GM18517 (cell line): ENCODE data around the gene ANO5.
"Not testable (repeated sequence)": the region's sequence is repeated elsewhere in the genome, so short reads cannot be mapped to it uniquely, and the experiment has no call there.

Experiments
- ATAC-seq: cut with Tn5 transposase; IDR thresholded peaks from one replicate; pipeline ENCODE4 v1.9.1; 2021; ENCODE audit warnings: mild to moderate bottlenecking, moderate library complexity; ENCODE audit not compliant: unreplicated experiment

The ANO5 gene

DNA sequence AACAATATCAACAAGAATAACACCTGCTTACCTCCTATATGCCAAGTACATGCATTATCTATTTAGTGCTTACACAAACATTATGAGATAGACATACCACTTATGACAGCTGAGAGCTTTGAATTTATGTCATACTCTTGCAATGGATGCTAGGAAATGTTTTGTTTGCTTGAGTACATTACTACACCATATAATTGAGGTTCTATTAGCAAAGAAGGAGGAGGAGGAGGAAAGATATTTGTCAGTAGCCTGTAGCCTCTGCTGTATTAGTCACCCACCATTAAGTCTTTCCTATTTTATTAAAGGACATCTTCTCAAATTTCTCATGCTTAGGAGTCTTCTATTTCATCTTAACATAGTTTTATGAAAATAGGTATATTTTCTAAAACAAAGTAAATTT is 6.4 kb downstream of the ANO5 start:
- no peak for ATAC-seq

GRCh38 chr11:22203281-22203680 is 10.4 kb downstream of the ANO5 start:
- ATAC-seq: peak; percentile 93

DNA sequence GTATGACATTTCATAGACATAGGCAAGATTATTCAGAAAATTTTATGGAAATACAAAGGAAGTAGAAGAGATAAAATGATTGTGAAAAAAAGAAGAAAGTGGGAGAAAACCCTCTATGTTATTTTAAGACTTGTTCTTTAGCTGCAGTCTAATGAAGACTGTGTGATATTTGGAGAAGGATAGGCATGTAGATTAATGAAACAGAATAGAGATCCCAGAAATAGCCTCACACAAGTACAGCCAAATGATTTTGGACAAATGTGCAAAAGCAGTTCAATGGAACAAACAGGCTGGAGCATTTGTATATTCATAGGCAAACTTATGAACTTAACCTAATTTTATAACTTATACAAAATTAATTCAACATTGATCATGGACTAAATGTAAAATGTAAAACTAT is 14.3 kb downstream of the ANO5 start:
- no peak for ATAC-seq

DNA sequence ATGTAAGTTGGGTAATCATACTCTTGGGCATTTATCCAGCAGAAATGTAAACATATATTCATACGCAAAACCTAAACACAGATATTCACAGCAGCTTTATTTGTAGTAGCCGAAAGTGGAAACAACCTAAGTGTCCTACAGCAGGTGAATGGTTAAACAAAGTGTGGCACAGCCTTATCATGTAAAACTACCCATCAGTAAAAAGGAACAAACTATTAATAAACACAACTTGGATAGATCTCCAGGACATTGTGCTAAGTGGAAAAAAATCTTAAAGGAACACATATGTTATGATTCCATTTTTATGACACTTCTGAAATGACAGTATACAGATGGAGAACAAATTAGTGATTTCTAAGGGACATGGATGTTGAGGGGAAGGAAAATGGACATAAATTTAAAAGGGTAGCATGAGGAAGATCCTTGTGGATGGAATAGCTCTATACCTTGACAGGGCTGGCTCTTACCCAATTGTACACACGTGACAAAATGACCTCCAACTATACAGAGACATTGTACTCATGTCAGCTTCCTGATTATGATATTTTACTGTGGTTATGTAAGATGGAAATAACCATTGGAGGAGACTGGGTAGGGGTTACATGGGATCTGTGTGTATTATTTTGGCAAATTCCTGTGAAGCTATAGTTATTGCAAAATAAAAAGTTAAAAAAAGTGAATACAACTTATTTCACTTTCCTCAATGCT is 15.4 kb downstream of the ANO5 start:
- ATAC-seq: no peak

GRCh38 chr11:22216940-22217339 is 24.1 kb downstream of the ANO5 start:
- ATAC-seq: no peak

DNA sequence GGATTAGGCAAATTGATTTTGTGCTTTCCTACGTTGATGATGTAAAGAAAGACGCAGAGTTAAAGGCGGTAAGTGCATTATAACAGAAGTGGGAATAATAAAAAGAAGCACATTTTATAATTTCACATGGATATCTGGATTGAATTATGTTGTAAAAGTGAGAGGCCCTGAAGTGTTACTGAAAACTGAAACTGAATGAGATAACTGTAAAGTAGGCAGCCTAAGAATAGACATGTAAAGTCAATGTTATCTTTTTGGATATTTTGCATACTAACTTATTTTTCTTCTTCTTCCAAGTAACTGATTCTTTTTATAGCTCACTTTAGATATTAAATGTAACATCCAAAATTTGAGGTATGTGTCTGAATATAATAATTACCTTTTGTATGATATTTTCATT is 28.3 kb downstream of the ANO5 start:
- no peak for ATAC-seq

DNA sequence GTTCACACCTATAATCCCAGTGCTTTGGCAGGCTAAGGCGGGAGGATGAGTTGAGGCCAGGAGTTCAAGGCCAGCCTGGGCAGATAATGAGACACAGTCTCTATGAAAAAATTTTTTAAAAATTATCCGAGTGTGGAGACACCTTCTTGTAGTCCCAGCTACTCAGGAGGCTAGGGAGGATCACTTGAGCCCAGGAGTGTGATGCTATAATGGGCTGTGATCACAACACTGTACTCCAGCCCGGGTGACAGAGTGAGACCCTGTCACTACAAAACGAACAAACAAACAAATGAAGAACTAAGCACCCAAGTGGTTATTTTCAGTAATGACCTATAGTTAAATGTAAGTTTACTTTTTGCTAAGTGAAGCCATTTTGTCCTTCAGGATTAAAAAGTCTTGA is 32.3 kb downstream of the ANO5 start:
- ATAC-seq: no peak

DNA sequence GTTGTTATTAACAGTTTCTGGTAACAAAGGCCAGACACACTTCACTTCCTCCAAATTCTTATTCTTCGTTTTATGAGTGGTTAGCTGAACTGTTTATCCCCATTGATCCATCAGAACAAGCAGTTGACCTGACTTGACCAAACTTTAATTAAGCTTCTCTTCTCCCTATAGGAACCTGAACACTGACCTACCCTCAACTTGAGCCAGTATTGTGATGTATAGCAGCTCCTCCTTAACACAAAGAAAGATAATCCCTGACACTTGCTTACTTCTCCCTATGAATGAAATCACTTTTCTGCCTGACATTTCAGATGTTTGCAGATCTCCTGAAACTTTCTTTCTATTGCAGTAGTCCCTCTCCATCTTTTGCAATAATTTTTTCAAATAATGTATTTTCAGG is 41.9 kb downstream of the ANO5 start:
- ATAC-seq: no peak

DNA sequence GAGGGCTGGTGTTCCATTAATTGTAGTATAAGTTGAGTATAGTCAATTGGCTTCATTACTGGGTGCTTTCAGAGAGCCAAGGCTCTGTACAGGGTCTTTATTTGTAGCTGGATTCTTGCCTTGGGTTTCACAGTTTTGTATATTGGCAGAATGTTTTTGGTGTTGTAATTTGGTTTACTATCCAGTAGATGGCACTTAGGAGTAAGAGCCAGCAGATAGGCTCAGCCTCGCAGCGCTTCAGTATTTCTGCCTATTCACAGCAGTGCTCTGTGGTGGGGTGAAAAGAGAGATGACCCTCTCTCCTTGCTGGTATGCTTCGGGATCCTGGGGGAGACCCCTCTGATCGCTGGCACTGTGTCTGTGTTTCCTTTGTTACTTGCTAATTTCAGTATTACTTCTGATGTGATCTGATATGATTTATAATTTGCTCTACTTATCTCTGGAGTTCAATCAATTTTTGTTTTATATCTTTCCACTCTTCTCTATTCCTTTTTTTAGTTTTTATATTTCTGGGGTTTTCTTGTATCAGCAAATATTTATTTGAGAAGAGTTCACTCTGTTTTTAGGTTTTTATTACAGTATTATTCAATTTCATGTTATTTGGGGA is 52.2 kb downstream of the ANO5 start:
- peak; percentile 99 for ATAC-seq

- ATAC-seq: no peak
Observed at GRCh38 chr11:22246992-22247391, 54.1 kb downstream of the ANO5 start.

- no peak for ATAC-seq
Observed at GRCh38 chr11:22249871-22250270, 57.0 kb downstream of the ANO5 start.

GRCh38 chr11:22256876-22257275 is 64.0 kb downstream of the ANO5 start:
- ATAC-seq: no peak

- no peak for ATAC-seq
Observed at GRCh38 chr11:22263613-22264012, 70.7 kb downstream of the ANO5 start.

GRCh38 chr11:22268983-22269624 is 76.2 kb downstream of the ANO5 start:
- not testable (repeated sequence) for ATAC-seq

- no peak for ATAC-seq
Observed at GRCh38 chr11:22273781-22274180, 80.9 kb downstream of the ANO5 start.

- no peak for ATAC-seq
Observed at GRCh38 chr11:22275600-22275999, 82.7 kb downstream of the ANO5 start.

DNA sequence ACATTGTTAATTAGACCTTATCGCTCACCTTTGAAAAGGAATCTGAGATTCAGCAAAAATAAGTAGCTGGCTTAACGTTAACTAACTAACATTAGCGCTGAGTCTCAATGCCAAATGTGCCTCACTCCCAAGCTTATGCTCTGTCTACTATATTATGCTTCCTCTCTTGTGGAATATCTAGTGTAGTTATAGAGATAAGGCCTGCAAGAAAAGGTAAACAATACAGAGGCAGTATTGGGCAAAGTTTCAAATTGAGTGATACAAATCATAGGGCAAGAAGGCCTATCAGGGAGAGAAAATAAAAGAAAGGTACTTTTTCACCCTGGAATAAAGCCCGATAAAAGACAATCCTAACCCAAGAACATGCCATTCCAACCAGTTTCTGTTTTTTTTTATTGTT is 83.7 kb downstream of the ANO5 start:
- ATAC-seq: no peak

GRCh38 chr11:22284991-22285390 is 92.1 kb downstream of the ANO5 start:
- not testable (repeated sequence) for ATAC-seq

DNA sequence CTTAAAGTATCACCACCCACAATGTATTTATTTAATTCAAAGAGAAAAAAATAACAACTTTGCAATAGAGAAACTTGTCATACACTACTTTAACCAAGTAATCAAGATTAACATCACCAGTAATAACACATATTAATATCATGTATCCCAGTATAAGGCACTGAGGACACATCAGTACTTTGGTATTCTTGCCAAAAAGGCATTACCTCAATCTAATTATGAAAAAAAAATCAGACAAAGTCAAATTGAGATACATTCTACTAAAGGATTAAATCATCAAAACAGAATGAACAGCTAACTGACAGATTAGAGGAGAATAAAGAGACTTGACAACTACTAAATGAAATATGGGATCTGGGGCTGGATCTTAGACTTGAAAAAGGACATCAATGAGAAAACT is 109.5 kb downstream of the ANO5 start:
- ATAC-seq: no peak

DNA sequence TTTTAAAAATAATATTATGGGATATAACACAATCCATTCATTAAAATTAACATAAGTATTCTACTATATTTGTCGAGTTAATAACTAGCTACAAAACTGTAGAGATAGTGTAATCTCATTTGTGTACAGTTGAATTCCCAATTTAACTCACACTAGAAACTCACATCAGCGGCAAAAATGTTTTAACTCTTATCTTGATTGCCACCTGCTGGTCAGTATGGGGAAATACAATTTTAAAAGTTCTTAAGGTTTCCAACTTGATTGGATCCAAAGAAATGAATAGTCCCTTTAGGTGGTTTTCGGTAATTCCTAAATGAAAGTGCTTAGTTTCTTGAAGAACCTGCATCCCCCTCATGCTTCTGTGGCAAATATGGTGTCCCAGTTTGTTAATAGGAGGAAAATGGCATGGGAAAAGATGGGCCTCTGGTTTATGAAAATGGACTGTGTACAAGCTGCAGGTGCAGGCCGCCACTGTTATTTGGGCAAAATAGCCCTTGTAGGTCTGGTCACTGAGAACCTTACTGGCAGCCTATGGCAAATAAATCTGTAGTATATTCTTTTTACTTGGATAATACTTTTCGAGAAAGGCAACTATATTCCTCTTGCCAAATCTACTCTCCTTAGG is 111.6 kb downstream of the ANO5 start:
- ATAC-seq: no peak

- no peak for ATAC-seq
Observed at GRCh38 chr11:22317656-22318055, 124.8 kb downstream of the ANO5 start.

DNA sequence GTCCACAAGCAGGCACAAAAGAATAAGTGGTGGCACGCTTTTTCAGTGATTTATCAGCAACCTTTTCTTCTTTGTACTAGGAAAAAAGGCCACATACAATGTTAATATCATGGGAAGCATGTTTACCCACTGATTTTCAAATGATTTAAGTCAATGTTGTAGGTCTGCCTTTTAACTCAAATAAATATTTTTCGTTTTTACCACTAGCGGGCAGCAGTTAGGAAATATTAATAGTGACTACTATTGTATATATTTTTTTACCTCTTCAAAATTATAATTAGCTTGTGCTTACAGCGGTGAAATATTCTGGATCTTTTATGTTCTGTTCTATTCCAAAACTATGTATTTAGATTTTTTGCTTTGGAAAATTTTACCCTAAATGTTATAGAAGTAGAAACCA is 138.9 kb downstream of the ANO5 start:
- ATAC-seq: no peak
